Suppressor macrophage treated with lipopolysaccharide for 1 hour (primary cell): ENCODE measurements around the gene ADAP1.
A peak's percentile ranks its signal among the peaks of the same experiment; 100 is the strongest.
"Not testable (repeated sequence)": the region's sequence is repeated elsewhere in the genome, so short reads cannot be mapped to it uniquely, and the experiment has no call there.

ENCODE experiments used
- DNase-seq, 3 donors: peaks; one replicate each; pipeline ENCODE4 v3.0.0-alpha.2; 2020 to 2022

Gene ADAP1

GRCh38 chr7:957418-958220 is 3.1 kb upstream of the ADAP1 start:
- peak; percentile 84 to 88 (median 87) for DNase-seq

DNA sequence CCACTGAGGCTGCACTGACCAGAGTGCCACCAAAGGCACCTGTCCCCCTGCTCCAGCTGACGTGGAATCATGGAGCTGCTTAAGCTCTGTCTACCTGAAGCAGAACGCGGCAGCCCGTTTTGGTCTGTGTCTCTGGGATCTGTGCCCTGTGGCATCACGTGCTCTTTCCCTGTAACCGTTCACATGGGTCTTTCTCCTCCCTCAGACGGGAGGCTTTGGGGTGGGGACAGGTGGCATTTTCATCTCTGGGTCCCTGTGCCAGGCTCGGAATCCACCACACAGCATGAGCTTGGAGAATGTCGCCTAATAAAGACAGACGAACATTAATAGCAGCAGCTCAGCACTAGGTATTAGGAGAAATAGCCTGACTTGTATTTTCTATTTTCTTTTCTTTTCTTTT is 1.6 kb upstream of the ADAP1 start:
- DNase-seq, result no peak

DNA sequence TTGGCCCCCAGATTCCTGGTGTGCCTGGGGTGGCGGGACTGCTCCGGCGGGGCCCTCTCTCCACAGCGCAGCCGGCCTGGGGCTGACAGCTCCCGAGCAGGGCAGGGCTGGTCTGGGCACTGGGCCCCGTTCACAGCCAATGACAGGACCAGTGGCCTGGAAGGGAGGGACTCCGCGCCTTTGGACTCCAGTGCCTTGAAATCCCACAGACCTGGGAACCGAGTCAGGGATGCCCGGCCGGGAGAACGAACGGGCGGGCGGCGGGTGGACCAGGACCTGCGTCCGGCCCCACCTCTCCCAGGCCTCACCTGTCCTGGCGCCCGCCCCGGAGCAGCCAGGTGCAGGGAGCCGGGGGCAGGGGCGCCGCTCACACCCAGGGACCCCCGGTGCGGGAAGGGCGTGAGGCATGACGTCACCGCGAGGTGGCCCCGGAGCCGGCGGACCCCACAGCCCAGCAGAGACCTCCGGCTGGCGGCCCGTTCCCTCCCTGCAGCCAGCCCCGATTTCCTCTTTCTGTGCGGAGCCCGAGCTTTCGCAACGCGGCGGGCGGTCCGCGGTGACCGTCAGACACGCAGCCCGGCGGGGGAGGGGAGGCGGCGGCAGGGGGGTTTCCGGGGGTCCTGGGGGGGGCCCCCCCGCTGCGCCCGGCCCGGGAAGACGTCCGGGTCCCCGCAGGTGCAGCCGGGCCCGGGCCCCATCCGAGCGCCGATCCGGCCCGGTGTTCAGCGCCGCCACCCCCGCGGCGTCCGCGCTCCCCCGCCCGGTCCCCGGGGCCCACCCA is 743 bp downstream of the ADAP1 start:
- DNase-seq, result peak; percentile 83 to 91 (median 87)

GRCh38 chr7:952548-953441 is 1.7 kb downstream of the ADAP1 start:
- no peak for DNase-seq

DNA sequence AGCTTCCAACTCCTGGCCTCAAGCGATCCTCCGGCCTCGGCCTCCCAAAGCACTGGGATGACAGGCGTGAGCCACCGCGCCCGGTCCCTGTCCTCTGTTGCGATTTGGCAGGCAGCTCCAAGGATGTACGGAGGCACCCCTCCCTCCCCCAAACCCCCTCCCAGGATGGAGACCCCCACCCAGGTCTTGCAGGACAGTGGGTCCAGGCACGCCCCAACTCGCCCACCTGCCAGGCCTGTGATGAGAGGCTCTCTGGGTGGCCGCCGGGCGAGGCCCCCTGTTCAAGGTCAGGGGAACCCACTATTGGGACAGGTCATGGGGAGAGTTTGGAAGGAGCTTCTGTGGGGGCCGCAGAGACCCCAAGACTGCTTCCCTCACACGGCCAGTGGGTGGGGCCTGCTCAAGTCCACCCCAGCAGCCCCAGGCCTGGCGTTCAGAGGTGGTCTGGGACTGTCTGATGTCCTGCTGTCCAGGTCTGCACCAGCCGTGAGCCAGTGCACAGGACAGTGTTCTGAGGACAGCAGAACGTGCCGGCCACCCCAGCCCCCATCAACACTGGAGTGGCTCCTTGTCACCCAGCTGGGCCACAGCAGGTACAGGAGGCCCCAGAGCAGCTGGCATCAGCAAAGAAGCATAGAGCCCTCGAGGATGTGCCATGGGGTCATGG is 2.5 kb downstream of the ADAP1 start:
- no peak for DNase-seq

DNA sequence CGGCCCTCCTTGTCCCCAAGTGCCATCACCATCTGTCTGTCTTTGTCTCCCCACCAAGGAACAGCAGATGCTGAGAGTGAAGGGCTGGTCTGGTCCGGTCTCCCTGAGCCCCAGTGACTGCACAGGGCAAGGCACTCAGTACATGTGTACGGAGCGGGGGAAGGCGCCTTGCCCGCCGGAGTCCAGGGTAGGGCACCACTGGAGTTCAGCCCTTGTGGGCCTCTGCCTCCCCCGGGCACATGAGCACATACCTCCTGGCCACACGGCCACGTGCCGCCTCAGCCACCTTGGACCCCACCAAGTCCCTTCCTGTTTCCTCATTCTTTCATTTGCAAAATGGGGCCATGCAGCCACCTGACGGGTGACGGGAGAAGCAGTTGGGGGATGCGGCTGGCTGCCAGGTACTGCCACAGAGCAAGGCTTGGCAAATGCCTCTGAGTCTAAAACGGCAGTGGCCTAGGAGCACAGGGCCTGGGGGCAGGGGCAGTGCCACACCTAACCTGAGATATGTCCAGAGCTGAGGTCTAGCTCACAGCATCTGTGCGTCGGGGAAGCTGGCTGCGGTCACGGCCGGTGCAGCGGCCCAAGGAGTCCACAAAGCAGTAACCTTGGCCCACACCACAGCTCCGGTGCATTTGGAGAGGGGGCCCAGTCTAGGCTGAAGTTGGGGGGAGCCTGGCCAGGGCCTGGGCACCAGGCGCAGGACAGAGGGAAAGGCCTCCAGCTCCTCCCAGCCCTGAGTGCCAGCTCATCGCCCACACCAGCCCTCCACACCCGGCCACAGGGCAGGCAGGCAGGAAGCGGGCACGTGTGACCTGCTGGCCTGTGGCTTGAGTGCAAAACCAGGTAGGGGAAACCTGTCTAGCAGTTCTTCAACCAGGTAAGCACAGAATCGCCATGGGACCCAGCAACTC is 5.2 kb downstream of the ADAP1 start:
- no peak for DNase-seq

- no peak for DNase-seq
Observed at GRCh38 chr7:947391-948210, 6.9 kb downstream of the ADAP1 start.

GRCh38 chr7:946256-946996 is 8.1 kb downstream of the ADAP1 start:
- no peak for DNase-seq

GRCh38 chr7:945556-946255 is 8.8 kb downstream of the ADAP1 start:
- DNase-seq, result no peak

DNA sequence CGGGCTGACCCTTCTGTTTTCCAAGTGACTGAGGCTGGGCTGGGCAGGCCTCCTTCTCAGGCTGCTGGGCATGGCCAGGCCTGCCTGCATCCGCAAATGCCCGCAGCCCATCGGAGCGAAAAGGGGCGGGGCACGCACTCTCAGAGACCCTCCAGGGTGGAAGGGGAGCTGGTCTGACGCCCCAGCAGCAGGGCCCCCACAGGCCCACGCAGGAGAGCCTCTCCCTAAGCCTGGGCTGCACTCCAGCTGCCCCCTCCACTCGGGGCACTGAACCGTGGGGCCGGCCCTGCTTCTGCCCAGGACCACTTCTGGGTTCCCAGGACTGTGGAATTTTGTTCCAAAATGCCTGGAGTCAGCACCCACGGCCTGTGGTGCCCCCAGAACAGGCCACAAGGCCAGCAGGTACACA is 9.3 kb downstream of the ADAP1 start:
- no peak for DNase-seq

GRCh38 chr7:944744-945143 is 9.7 kb downstream of the ADAP1 start:
- no peak for DNase-seq

- DNase-seq, result not testable (repeated sequence)
Observed at GRCh38 chr7:943793-944192, 10.7 kb downstream of the ADAP1 start.

DNA sequence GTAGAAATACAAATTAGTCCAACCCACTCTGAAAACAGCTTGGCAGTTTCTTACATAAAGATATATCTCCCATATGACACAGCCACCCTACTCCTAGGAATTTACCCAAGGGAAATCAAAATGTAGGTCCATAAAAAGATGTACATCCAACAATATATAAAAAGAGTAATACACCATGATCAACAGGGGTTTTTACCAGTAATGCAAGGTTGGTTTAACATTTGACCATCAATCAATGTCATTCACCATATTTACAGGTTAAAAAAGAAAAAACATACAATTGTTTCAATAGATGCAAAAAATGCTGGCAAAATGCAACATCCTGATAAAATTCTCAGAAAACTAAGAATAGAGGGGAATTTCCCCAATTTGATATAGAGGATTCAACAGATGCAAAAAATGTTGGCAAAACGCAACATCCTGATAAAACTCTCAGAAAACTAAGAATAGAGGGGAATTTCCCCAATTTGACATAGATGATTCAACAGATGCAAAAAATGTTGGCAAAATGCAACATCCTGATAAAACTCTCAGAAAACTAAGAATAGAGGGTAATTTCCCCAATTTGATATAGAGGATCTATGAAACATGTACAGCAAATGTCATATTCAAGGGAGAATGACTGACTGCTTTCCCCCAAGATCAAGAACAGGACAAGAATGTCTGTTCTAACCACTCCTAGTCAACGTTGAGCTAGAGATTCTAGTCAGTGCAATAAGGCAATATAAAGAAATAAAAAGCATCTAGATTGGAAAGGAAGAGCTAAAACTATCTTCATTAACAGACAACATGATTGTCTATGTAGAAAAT is 13.7 kb downstream of the ADAP1 start:
- peak; percentile 70 to 97 (median 94) for DNase-seq

- DNase-seq, result no peak
Observed at GRCh38 chr7:939843-940242, 14.6 kb downstream of the ADAP1 start.

DNA sequence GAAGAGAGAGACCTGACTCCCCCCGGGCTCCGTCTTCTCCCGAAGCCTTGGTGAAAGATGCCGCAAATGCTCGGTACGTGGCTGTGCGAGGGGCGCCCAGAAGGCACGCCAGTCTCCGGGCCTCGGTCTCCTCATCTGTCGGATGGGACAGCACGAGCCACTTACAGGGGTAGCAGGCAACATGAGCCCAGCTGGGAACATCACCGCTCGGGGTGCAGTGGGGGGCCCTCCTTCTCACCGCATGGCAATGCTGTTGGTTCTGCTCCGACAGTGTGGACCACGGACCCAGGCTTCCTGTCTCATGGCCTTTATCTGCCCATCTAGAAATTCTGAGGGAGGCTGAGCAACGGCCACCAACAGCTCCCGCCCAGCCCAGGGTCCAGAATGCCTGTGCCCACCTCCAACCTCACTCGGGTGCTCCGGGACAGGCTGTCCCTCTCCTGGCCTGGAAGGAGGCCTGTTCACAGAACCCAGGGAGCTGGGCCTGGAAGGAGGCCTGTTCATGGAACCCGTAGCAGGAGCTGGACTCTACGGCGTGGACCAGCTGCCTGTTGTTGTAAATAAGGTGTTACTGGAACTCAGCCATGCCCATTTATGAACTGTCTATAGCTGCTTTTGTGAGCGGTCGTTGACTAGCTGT is 15.8 kb downstream of the ADAP1 start:
- no peak for DNase-seq

DNA sequence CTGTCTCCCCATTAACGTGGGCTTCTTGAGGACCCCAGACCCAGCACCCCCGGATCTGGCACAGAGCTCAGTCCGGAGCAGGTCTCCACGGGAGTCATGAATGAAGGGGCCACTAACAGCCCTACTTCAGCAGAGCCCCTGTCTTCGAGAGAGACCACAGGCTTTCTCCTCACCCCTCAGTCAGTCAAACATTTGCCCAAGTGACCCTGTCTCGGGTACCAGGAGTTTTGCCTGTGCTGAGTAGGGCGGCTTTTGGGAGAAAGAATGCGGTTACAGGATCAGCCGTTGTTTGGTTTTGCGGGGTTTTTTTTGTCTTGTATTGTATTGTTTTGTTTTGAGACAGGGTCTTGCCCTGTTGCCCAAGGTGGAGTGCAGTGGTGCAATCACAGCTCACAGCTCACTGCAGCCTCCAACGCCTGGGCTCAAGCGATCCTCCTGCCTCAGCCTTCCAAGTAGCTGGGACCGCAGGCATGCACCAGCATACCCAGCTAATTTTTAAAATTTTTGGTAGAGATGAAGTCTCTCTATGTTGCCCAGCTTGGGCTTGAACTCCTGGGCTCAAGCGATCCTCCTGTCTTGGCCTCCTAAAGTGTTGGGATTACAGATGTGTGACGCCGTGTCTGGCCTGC is 16.5 kb downstream of the ADAP1 start:
- DNase-seq, result no peak

DNA sequence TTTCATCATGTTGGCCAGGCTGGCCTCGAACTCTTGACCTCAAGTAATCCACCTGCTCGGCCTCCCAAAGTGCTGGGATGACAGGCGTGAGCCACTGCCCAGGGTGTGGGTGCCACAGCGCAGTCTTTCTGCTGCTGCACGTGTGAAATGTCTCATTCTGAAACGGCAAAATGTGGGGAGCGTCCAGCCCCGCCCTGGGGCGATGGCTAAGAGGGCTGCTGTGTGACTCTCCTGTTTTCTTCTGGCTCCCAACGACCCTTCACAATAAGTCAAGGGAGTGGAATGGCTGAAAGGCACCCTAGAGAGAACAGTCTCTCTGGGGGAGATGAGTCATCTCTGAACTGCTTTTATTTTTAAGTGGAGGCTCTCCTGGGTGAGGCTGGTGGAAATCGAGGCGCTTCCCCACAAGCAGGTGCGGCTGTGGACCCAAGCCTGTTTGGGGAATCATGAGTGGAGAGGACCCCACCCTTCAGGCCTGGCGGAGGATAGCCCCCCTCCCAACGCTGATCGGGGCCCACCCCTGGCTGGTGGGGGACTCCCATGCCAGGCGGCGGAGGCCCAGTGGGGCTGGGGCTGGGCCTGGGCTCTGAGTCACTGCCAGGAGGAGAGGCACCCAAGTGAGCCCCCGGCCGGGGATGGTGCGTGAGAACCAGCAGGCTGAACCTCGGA is 18.0 kb downstream of the ADAP1 start:
- DNase-seq, result peak in 1 of 3 donors; percentile 45
